Stimulated activated CD8-positive, alpha-beta memory T cell treated with anti-CD3 and anti-CD28 coated beads, Interleukin-12 subunit alpha, Interleukin-12 subunit beta, amount 100 ng/mL, for 24 hours (primary cell): Measurements from ENCODE around the gene EFCAB8.
"Not testable (repeated sequence)": the region's sequence is repeated elsewhere in the genome, so short reads cannot be mapped to it uniquely, and the experiment has no call there.

Experiments
- DNase-seq: peaks from one replicate; pipeline ENCODE4 v3.0.0-alpha.2; 2020; ENCODE audit errors: extremely low read depth

EFCAB8 gene

GRCh38 chr20:32841174-32841573 is 17.5 kb upstream of the EFCAB8 start:
- DNase-seq, result no peak

GRCh38 chr20:32841632-32842031 is 17.1 kb upstream of the EFCAB8 start:
- DNase-seq, result no peak

DNA sequence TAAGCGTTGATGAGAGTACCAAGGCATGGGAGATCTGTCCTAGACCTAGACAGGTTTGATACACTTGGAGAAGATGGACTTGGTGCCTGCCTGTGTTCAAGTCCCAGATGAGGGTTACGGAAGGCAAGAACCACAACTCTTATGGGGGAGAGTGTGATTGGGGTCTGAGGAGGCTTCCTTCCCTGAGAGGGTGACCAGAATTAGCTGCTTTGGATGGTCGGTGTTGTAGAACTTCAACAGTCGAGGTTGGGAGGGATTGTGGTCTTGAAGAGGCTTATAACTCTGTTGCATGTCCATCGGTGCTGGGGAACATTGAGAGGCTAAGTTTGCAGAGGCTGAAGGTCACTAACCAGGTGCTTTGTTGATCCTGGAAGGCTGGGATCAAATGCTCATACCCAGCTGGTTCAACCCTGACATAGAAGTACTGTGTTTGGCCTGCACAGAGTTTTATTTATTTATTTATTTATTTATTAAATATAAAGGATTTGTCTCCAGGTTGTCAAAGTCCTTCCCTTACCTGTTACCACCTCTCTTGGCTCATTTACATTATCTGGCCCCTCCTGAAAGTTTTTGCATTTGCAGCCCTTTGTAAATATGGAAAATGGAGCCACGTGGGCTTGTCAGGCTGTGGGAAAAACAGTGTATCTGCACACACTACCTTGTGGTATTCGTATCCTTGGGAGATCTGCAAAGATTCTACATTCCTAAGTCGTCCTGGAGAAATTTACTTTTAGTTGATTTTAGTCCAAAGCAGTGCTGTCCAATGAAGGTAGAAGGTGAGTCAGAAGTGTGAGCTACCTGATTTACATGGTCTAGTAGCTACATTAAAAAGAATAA is 15.8 kb upstream of the EFCAB8 start:
- DNase-seq, result no peak

- no peak for DNase-seq
Measured at GRCh38 chr20:32845786-32846185, 12.9 kb upstream of the EFCAB8 start.

- no peak for DNase-seq
Measured at GRCh38 chr20:32846852-32847251, 11.9 kb upstream of the EFCAB8 start.

DNA sequence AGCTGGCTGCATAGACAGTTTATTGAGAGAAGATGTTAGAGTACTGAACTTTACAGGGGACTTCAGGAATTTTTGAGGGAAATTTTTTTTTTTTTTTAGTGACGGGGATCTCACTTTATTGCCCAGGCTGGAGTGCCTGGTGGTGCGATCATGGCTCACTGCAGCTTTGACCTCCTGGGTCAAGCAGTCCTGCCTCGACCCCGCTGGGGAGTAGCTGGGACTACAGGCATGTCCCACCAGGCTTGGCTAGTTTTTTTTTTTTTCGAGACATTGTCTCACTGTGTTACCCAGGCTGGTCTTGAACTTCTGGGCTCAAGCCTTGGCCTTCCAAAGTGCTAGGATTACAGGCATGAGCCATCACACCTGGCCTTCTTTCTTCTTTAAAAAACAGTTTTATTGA is 10.8 kb upstream of the EFCAB8 start:
- DNase-seq, result no peak

DNA sequence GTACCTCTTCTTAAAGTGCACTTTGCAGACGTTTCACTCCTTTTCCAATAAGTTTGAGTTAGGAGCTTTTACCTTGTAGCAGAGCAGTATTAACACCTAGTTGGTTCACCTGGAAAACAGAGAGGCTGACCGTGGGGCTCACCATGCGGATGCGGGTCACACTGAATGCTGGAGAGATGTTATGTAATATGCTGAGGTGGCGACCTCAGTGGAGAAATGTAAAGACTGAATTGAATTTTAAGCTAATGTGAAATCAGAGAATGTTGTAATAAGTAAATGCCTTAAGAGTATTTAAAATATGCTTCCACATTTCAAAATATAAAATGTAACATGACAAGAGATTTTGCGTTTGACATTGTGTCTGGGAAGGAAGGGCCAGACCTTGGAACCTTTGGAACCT is 9.9 kb upstream of the EFCAB8 start:
- no peak for DNase-seq

DNA sequence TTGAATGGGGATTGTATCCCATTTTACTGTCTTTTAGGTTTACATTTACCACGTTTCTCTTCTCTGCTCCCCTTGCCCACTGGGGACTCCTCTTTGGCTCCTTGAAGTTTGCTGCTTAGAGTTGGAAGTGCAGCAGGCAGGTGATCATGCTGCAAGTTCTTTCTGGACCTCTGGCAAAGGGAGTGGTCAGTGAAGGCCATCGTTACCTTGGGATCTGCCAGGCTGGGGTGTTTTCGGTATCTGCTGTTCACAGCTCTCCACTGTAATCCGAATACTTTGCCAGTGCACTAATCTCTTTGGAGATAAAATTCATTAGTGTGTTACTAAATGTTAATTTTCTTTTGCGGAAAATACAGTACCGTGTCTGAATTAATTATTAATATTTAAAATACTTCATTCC is 9.1 kb upstream of the EFCAB8 start:
- no peak for DNase-seq

GRCh38 chr20:32855387-32855786 is 3.3 kb upstream of the EFCAB8 start:
- no peak for DNase-seq

DNA sequence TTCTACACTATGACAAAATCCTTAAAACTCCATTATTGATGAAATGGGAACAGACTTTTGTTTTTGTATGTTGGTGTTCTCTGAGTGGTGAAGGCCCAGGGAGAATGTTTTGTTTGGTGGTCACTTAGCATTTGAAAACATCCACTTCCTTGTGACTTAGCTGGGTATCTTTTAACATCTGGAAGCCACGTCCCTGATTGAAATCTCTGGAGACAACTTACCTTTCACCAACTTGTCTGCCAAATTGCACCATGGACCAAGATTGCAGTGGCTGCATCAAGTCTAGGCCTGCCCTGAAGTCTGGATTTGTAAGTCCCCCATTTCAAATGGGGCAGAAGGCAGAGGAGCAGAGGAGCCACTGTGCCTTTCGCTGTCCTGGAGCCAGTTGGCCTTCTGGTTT is 534 bp upstream of the EFCAB8 start:
- DNase-seq, result no peak

DNA sequence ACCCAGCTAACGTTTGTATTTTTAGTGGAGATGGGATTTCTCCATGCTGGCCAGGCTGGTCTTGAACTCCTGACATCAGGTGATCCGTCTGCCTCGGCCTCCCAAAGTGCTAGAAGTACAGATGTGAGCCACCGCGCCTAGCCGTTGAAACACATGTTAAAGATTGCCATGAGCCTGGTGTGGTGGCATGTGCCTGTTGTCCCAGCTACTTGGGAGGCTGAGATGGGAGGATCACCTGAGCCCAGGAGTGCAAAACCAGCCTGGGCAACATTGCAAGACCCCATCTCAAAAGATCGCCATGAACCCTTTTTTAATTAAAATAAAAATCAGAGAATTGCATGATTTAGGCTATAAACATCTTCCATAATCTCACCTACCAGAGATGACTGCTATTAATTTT is 2.7 kb downstream of the EFCAB8 start:
- no peak for DNase-seq

DNA sequence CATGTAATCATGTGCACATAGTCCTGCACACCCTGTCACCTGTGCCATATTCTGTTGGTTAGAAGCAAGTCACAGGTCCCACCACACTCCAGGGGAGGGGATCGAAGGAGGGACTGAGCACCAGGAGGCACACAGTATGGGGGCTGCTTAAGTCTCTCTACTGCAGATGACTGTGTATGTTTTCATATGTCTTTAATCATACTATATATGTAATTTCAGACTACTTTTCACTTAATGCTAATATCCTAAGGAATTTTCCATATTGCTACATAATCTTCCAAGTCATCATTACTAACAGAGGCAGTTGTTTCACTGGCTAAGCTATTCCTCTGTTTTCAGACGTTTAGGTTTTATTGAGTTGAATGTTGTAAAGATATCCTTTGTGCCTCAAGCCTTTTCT is 10.8 kb downstream of the EFCAB8 start:
- DNase-seq, result no peak

DNA sequence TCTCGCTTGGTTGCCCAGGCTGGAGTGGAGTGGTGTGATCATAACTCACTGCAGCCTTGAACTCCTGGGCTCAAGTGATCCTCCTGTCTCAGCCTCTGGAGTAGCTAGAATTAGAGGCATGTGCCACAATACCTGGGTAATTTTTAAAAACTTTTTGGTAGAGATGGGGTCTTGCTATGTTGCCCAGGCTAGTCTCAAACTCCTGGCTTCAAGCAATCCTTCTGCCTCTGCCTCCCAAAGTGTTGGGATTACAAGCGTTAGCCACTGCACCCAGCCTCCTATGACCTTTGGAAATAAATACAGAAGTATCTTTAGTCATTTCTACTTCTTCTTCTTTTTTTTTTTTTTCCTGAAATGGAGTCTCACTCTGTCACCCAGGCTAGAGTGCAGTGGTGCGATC is 11.8 kb downstream of the EFCAB8 start:
- not testable (repeated sequence) for DNase-seq

- DNase-seq, result no peak
Measured at GRCh38 chr20:32870985-32871384, 12.3 kb downstream of the EFCAB8 start.

- no peak for DNase-seq
Measured at GRCh38 chr20:32871627-32872160, 13.0 kb downstream of the EFCAB8 start.

DNA sequence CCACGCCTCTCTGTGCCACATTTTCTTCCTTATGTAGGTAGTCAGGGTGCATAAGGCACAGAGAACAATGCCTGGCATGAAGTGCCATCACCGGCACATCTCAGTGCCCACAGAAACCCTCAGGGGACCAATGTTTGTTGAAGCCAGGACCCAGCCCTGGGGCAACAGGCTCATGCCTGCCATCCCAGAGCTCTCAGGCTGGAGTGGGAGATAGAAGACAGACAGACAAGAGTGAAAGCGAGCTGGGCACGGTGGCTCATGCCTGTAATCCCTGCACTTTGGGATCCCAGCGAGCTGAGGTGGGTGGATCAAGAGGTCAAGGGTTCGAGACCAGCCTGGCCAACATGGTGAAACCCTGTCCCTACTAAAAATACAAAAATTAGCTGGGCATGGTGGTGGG is 13.5 kb downstream of the EFCAB8 start:
- no peak for DNase-seq

DNA sequence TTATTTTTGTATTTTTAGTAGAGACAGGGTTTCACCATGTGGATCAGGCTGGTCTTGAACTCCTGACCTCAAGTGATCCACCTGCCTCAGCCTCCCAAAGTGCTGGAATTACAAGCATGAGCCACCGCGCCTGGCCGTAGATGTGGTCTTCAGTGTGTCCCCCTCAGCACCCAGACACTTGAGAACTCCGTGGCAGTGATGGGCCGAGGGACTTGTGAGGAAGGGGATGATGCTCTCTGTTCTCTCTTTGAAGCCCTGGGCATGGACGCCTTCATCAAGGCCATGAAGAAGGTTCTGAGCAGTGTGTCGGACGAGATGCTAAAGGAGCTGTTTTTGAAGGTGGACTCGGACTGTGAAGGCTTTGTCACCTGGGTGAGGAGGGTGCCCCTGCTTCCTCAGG is 16.9 kb downstream of the EFCAB8 start:
- no peak for DNase-seq

GRCh38 chr20:32877507-32877906 is 18.8 kb downstream of the EFCAB8 start:
- DNase-seq, result no peak

GRCh38 chr20:32878820-32879219 is 20.1 kb downstream of the EFCAB8 start:
- no peak for DNase-seq

GRCh38 chr20:32879538-32879937 is 20.8 kb downstream of the EFCAB8 start:
- no peak for DNase-seq

DNA sequence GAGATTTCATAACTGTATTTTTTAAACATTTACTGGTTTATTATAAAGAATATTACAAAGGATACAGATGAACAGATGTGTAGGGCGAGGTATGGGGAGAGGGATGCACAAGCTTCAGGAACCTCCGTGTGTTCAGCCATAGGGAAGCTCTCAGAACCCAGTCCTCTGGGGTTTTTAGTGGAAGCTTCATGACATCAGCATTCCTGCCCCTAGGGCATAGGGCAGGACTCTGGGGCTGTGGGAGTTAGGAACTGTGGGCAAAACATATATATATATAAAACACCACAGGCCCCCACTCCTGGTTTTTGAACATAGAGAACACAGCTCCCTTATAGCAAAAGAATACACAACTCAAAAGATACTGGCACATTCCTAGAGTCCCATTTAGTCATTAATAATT is 21.9 kb downstream of the EFCAB8 start:
- DNase-seq, result no peak

DNA sequence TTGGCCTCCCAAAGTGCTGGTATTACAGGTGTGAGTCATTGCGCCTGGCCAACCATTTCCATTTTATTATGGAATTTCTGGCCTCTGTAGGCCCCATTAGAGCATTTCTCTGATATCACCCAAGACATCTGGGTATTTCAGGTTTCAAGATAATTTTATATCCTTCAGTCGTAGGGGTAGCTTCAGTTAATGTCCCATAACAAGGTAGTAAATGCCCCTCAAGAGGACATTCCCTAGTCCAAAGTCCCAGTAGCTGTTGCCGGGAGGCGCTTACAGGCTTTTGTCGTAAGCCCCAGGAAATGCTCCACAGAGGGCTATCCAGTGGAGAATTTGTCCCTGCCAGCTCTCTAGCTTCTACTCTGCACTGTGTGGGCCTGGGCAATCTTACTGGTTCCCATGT is 24.4 kb downstream of the EFCAB8 start:
- no peak for DNase-seq

DNA sequence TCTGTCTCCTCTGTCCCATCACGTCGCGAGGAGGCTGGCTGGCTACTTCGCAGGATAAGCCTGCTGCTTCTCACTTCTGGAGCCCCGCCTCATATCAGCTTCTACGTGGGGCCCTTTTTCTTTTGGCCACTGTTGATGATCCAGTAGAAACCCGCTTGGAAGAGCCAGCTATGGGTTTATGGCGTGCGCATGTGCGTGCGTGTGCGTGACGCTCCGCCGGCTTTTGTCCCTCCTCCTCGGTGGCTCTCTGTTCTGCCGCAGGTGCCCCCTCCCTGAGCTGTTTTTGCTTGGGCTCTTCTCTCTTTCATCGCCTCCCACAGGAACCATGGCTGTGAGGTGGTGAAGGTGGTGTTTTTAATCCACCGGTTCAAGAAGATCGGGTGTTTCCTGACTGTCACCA is 26.5 kb downstream of the EFCAB8 start:
- no peak for DNase-seq

- no peak for DNase-seq
Measured at GRCh38 chr20:32885952-32886351, 27.2 kb downstream of the EFCAB8 start.
